IPS-11a (cell line): ENCODE data around the gene RTN1.

ENCODE experiments used
- H3K4me3 ChIP-seq: one replicate; pipeline ENCODE4 v1.5.1; 2013; ENCODE audit warnings: low read depth, low read length, control low read depth

The RTN1 gene

DNA sequence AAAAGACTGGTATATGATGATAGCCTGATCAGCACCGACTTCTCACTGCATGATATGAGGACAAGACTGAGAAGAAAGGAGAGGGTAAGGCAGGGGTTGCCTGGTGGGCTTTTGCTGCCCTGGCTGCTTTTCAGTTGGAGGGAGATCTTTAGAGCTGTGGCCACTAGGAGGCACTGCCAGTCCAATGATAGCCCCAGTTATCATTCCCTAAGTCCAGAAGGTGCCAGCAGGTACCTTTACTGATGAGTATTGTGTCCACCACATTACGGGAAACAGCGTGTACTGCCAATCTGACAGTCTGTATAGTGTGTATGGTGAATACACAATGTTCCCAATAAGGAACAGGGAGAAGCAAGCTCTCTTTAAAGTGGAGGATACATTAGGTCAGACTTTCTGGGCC is 238.2 kb downstream of the RTN1 start:
- H3K4me3 ChIP-seq: no peak overlapping the region

- H3K4me3 ChIP-seq: no peak overlapping the region
These were observed 239.3 kb downstream of the RTN1 start for GRCh38 chr14:59631237-59631636.

DNA sequence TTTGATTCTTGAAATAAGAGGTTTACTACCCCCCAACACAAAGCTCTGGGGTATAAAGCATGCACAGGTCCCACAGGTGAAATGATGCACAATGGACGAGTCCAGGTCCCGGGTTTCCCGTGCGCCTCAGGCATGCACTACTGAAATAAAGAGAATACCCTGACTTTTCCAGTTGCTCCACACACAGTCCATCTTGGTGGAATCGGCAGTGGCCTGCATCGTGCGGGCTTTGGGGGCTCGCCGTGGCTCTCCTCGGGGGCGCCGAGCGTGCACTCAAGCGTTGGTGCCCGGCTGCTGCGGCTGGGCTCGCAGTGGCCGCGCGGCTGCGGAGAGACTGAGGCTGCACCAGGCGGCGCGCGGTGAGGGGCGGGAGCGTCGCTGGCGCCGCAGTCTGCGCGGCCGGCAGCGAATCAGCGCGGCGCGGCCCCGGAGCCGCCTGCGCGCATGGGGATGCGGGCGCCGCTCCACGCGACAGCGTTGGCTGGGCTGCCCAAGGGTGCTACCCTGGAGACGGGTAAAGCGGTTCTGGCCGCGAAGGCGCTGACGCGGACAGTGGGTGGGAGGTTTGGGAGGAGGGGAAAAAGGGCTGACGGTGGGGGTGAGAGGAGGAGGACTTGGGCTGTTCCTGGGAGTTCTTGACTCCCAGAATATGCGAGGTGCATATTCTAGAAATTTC is 240.2 kb downstream of the RTN1 start:
- peak overlapping the region; percentile 53 for H3K4me3 ChIP-seq

GRCh38 chr14:59629444-59630287 is 240.9 kb downstream of the RTN1 start:
- H3K4me3 ChIP-seq: peak overlapping the region; percentile 53

GRCh38 chr14:59627011-59627520 is 243.5 kb downstream of the RTN1 start:
- no peak overlapping the region for H3K4me3 ChIP-seq

DNA sequence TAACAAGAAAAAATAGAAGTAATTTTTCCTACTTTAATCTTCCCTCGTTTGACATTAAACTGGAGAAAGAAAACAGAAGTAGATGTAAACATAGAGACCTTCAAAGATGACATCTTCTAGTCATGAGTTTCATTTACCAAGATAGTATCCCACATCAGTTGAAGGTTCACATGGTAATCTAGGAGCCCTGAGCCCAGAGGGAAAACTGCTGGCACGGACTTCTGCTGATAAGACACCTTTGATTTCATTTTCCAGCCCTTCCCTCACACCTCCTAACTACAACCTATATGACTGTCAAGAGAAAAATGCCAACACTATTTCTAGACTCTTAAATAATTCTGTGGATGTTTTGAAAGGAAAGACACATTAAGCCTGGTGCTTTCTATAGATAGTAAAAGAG is 247.9 kb downstream of the RTN1 start:
- H3K4me3 ChIP-seq: no peak overlapping the region

DNA sequence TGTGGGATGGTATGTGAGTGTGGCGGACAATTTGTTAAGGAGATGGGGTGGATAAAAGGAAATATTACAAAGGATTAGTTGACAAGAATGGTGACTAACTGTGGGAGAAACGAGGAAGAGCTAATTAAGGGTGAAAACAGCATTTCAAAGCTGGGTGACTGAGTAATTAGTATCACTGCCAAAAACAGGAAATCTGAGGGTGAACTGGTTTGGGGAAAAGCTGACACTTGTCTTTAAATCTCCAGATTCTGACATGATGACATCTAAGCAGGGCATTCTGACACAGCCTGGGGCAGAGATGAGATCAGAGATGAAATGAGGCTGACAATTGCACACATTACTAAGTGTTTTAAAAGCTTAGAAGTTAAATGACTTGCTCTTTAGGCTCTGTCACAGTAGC is 251.5 kb downstream of the RTN1 start:
- H3K4me3 ChIP-seq: no peak overlapping the region

- no peak overlapping the region for H3K4me3 ChIP-seq
These were observed 269.5 kb downstream of the RTN1 start for GRCh38 chr14:59601056-59601455.

DNA sequence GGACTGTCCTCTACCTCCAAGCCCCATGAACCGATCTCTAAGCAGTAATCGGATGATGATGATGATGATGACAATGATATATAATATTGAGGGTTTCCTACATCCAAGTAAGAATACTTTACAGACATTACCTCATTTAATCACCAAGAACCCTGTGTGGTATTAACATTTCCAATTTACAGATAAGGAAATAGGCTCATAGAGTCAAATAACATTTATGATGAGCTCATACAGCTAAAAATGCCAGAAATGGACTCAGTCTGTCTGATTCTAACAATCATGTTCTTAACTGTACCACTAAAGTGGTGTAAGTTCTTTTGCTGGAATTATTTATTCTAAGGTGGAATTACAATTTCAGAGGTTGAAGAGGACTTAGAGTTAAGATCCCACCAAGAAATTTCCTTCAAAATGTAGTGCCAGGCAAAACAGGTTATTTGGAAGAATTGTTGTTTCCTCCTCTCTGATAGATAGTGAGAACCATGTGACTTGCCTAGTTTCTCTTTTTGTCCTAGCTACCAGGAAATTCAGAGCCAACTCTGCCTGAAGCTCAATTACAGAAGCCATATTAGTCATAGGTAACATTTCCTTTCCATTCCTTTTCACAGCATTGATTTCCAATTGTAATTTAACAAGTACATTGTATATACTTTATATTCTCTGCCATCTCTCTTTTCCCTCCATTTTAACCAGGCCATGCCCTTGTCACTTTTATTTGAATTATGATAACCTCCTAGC is 270.2 kb downstream of the RTN1 start:
- no peak overlapping the region for H3K4me3 ChIP-seq

DNA sequence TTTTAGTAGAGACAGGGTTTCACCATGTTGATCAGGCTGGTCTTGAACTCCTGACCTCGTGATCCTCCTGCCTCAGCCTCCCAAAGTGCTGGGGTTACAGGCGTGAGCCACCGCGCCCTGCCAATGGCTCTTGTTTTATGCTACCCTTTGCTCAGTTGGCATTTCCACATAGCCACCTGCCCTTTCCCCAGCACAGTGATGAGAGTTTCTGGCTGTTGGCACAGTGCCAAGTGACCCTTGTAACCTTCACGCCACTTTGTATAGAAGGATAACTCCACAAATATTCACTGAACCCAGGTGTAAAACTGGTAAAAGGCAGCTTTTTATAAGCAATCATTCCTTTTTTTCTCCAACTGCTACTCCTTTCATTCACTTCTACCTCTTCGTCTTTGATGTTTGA is 275.5 kb downstream of the RTN1 start:
- no peak overlapping the region for H3K4me3 ChIP-seq

DNA sequence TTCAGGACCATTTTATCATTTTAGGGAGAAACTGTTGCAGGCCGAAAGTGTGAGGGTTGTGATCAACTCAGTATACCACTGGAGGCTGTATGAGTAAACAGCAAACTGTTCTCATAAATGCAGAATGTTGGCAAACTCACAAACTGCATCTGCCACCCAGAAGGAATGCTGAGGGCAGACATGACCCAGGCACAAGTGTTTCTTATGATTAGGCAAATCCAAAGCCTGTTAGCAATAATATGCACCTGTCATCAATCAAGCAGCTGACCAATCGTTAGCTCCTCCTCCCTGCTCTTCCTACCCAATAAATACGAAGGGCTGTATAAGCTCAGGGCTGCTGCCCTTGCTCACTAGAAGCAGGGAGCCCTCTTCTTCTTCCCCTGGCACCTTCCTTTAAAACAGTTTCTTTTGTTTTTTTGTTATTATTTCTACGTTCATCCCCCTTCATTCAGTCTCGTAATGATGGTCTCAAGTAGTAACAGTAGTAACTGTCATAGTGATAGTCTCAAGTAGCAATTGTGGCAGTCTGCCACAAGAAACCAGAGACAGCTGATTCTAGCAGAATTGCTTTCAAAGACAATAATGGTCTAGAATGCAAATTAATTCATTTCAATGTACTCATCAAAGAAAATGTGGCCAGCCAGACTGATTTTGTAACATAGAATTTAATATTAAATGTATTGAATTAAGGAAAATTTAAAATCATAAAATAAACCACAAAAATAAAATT is 278.8 kb downstream of the RTN1 start:
- no peak overlapping the region for H3K4me3 ChIP-seq

GRCh38 chr14:59588101-59588500 is 282.5 kb downstream of the RTN1 start:
- no peak overlapping the region for H3K4me3 ChIP-seq

- H3K4me3 ChIP-seq: no peak overlapping the region
These were observed 284.6 kb downstream of the RTN1 start for GRCh38 chr14:59585891-59586554.

DNA sequence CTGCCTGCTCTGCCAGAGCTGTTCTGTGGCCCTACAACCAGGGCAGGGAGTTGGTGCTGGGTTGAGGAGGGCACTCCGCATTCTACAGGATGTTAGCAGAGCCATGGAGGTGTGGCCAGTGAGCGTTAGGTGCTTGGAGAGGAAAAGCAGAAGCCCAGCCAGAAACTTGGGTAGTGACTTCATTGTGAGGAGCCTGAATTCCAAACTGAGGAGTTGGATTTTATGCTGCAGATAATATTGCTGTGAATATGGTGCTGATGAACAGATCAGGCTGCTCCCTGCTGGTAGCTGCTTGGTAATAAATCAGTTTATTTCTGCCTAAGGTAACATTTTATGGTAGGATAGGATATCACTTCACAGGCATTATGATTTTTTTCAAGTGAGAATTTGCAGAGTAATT is 286.8 kb downstream of the RTN1 start:
- H3K4me3 ChIP-seq: no peak overlapping the region

- no peak overlapping the region for H3K4me3 ChIP-seq
These were observed 287.6 kb downstream of the RTN1 start for GRCh38 chr14:59582845-59583509.

GRCh38 chr14:59582161-59582560 is 288.4 kb downstream of the RTN1 start:
- H3K4me3 ChIP-seq: no peak overlapping the region

GRCh38 chr14:59580911-59581310 is 289.7 kb downstream of the RTN1 start:
- no peak overlapping the region for H3K4me3 ChIP-seq

- H3K4me3 ChIP-seq: peak within 1 kb of the TSS; percentile 73
These were observed 294.0 kb downstream of the RTN1 start, which contains the start of gene CCDC175 for GRCh38 chr14:59576332-59577294. TSS of gene CCDC175 (minus strand) at chr14:59576812. CDS start at chr14:59576775, 37 bp downstream.

- no peak overlapping the region for H3K4me3 ChIP-seq
These were observed 300.5 kb downstream of the RTN1 start for GRCh38 chr14:59570122-59570521.
